NT2/D1 (cell line): ENCODE results near the gene SLC44A4.

Experiments used
- SUZ12 ChIP-seq: IDR thresholded peaks from 2 replicates; pipeline ENCODE4 v1.6.1; 2011; ENCODE audit not compliant: insufficient read length, insufficient read depth; ENCODE audit errors: extremely low read depth
- YY1 ChIP-seq: IDR thresholded peaks from 2 replicates; pipeline ENCODE4 v1.6.1; 2011; ENCODE audit not compliant: insufficient read length, insufficient read depth

DNA sequence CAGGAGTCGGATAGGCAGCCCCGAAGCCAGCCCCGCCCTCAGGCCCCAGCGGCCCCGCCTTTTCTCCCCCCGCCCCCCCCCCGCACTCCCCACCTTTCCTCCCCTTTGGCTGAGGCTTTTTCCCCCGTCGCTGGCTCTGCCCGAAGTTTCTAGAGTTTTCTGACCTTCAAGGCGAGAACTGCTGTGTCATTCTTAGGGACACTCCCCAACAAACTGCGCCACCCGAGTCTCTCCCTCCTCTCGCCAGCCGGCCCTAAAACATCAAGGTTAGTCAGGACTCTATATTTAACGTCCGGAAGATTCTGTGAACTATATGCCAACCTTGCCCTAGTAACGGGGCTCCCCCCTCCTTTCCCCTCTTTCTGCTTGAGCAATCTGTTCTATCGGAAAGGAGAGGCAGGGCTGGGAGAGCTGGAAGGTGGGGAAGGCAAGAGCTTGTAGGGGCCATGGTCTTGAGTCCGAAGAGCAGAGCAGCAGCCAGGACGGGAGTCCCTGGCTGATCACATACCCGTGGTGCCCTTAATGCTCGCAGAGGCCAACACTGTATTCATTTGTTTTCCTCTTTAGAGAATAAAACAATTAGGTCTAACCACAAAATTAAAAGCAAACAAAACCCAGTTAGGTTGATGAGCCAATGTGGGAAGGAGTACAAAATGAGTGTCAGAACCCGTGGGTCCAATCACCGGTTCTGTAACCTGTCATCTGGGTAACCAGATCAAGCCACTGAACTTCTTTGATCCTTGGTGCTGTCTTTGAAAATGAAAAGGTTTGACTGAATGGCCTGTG is 56.6 kb downstream of the SLC44A4 start:
- TF ChIP-seq YY1 (no peak), SUZ12 (no peak)
